ENCODE measurements around the gene ATP1A4. TPM values are rescaled to one million over a fixed set of nuclear protein-coding genes. Genes with fewer than 3 reads are reported as not detected.

The ATP1A4 gene
- total RNA-seq, 1 experiment from 2014 or later: not detected

- H3K9me3 ChIP-seq (ENCODE audit: low read depth, low read length, poor library complexity, severe bottlenecking): no peaks in the 10 kb centered on the region
- no peaks in the 10 kb centered on the region for H3K4me1 ChIP-seq (ENCODE audit: insufficient read depth, low read length, poor library complexity, severe bottlenecking)
- BruUV-seq (replicated peaks): no TSS peak
- DNase-seq (ENCODE audit: low spot score): no peak
- H3K27ac ChIP-seq (ENCODE audit: low read depth, low read length, poor library complexity, severe bottlenecking): no peak overlapping the region
- POLR2A ChIA-PET (ENCODE audit: low non-redundant PET): no interaction called here
- CTCF ChIA-PET: no interaction called here
- no peaks in the 10 kb centered on the region for H3K36me3 ChIP-seq (ENCODE audit: insufficient read depth, low read length, poor library complexity, severe bottlenecking)
- H3K27me3 ChIP-seq (replicated peaks; ENCODE audit: insufficient read depth, low read depth, low read length, poor library complexity): no peaks in the 10 kb centered on the region
- H3K4me3 ChIP-seq (ENCODE audit: low read depth, low read length, poor library complexity, severe bottlenecking): no peak overlapping the region
- no peak for TF ChIP-seq EZH2 (IDR thresholded peaks at IDR 0.05; ENCODE audit: borderline replicate concordance, low read depth, low read length, poor library complexity, severe bottlenecking)
- TF ChIP-seq CTCF (conservative IDR thresholded peaks at IDR 0.05; ENCODE audit: low read depth, low read length): no peak
- intact Hi-C loops (cut with micrococcal nuclease; ENCODE audit: unreplicated experiment): no loop called here
Observed at GRCh38 chr1:160161965-160162705, 10.7 kb downstream of the ATP1A4 start.

- DNase-seq (ENCODE audit: low spot score): no peak
- H3K27me3 ChIP-seq (replicated peaks; ENCODE audit: insufficient read depth, low read depth, low read length, poor library complexity): no peaks in the 10 kb centered on the region
- POLR2A ChIA-PET (ENCODE audit: low non-redundant PET): no interaction called here
- TF ChIP-seq CTCF (conservative IDR thresholded peaks at IDR 0.05; ENCODE audit: low read depth, low read length): no peak
- no peak for TF ChIP-seq EZH2 (IDR thresholded peaks at IDR 0.05; ENCODE audit: borderline replicate concordance, low read depth, low read length, poor library complexity, severe bottlenecking)
- no peaks in the 10 kb centered on the region for H3K4me1 ChIP-seq (ENCODE audit: insufficient read depth, low read length, poor library complexity, severe bottlenecking)
- no peak overlapping the region for H3K4me3 ChIP-seq (ENCODE audit: low read depth, low read length, poor library complexity, severe bottlenecking)
- CTCF ChIA-PET: no interaction called here
- no peaks in the 10 kb centered on the region for H3K9me3 ChIP-seq (ENCODE audit: low read depth, low read length, poor library complexity, severe bottlenecking)
- no TSS peak for BruUV-seq (replicated peaks)
- no peak overlapping the region for H3K27ac ChIP-seq (ENCODE audit: low read depth, low read length, poor library complexity, severe bottlenecking)
- H3K36me3 ChIP-seq (ENCODE audit: insufficient read depth, low read length, poor library complexity, severe bottlenecking): no peaks in the 10 kb centered on the region
- intact Hi-C loops (cut with micrococcal nuclease; ENCODE audit: unreplicated experiment): no loop called here
Observed at GRCh38 chr1:160162931-160163330, 11.5 kb downstream of the ATP1A4 start.

- ChIA-PET POLR2A (ENCODE audit: low non-redundant PET) (no interaction called here), CTCF (no interaction called here)
- Histone ChIP-seq H3K27ac (ENCODE audit: low read depth, low read length, poor library complexity, severe bottlenecking) (no peak overlapping the region), H3K36me3 (ENCODE audit: insufficient read depth, low read length, poor library complexity, severe bottlenecking) (no peaks in the 10 kb centered on the region), H3K27me3 (replicated peaks; ENCODE audit: insufficient read depth, low read depth, low read length, poor library complexity) (no peaks in the 10 kb centered on the region), H3K4me1 (ENCODE audit: insufficient read depth, low read length, poor library complexity, severe bottlenecking) (peaks cover 1% of the 10 kb centered on the region), H3K4me3 (ENCODE audit: low read depth, low read length, poor library complexity, severe bottlenecking) (no peak overlapping the region), H3K9me3 (ENCODE audit: low read depth, low read length, poor library complexity, severe bottlenecking) (no peaks in the 10 kb centered on the region)
- DNase-seq (ENCODE audit: low spot score): no peak
- TF ChIP-seq CTCF (conservative IDR thresholded peaks at IDR 0.05; ENCODE audit: low read depth, low read length) (no peak), EZH2 (IDR thresholded peaks at IDR 0.05; ENCODE audit: borderline replicate concordance, low read depth, low read length, poor library complexity, severe bottlenecking) (no peak)
- intact Hi-C loops (cut with micrococcal nuclease; ENCODE audit: unreplicated experiment): no loop called here
- no TSS peak for BruUV-seq (replicated peaks)
Observed at GRCh38 chr1:160163615-160164014, 12.2 kb downstream of the ATP1A4 start.

Measured in A673 (cell line).